IPS-NIHi7 (cell line): ENCODE measurements around the gene CYB5R2.

Source experiments
- DNase-seq: peaks from one replicate; pipeline ENCODE4 v3.0.0; 2012; ENCODE audit warnings: mixed read lengths; ENCODE audit errors: extremely low spot score

CYB5R2 gene

DNA sequence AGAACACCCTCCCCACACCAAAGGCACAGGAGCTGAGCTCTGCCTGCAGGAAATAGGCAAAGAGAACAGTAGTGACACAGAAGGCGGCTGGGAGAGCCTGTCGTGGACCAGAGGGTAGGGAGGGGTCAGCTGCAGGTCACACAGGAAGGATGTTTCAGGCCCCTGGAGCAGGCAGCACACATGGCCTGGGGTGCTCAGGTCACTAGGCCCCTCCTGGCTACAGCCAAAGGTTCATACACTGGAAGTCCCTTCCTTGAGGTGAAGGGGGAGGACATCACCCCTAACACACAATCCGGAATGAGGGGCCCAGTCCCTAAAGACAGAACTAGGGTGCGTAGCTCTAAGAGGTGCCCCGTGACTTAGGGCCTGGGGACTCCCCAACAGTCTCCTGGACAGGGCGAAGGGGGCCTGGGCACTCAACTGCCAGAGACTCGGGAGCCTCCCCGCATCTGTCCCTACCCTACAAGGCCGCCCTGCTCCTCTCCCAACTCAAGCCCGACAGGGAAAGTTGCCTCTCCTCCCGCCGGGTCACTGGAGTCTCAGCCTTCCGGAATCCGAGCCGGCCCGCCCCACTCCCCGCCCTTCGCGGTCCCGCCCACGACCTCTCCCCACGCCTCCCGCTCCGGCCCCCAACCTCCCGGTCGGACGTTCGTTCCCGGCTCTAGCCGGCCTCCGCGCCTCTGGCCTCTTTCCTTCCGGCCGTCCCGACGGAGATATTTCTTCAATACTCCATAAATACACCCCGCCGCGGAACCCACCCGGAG, at the start of gene CYB5R2:
CYB5R2 (minus strand) TSS at position 541 of the 764 bp plus-strand sequence. CDS start 675 bp downstream, outside the sequence.
- DNase-seq = peak; percentile 84

DNA sequence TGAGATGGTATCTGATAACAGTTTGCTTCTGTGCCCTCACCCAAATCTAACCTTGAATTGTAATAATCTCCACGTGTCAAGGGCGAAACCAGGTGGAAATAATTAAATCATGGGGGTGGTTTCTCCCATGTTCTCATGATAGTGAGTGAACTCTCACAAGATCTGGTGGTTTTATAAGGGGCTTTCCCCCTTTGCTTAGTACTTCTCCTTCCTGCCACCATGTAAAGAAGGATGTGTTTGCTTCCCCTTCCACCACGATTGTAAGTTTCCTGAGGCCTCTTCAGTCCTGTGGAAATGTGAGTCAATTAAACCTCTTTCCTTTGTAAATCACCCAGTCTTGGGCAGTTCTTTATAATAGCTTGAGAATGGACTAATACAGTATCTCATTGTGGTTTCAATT, 41.5 kb upstream of the CYB5R2 start:
- DNase-seq = no peak

DNA sequence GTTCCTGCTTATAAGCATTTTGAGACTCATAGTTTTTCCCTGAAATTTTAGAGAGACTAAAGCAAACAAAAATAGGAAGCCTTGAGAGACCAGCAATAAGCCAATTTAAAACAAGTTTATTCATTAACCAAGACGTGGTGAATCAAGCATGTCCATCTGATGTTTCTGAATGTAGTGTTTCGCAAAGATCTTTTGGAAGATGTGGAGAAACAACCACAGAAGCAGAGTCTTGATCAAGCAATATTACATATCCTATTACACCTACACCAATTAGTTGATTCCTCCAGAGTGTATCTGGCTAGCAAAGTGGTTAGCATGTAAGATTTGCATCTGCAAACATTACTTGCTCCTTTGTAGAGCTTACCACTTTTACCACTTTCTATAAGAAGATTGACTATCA, 33.1 kb upstream of the CYB5R2 start, which contains the start of gene OVCH2:
OVCH2 (minus strand) TSS at position 101 of the 400 bp plus-strand sequence; CDS start at position 18, 83 bp downstream.
- no peak for DNase-seq

DNA sequence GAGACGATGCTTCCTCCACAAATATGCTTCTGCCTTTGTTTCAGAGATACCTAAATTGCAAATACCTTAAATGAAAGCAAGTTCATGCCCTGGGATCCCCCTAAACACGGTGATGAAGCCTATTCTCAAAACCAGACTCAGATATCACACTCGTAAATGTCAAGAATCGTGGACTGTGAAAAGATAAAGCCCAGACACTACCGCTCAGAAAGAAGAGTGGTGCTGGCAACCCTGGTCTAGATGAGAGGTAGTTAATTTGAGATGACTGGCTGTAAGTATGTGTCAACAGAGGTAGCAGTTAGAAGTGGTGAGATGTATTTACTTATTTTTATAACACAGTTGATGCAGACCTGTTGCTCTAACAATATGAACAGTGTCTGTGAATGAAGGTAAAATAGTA, 30.4 kb upstream of the CYB5R2 start:
- no peak for DNase-seq

DNA sequence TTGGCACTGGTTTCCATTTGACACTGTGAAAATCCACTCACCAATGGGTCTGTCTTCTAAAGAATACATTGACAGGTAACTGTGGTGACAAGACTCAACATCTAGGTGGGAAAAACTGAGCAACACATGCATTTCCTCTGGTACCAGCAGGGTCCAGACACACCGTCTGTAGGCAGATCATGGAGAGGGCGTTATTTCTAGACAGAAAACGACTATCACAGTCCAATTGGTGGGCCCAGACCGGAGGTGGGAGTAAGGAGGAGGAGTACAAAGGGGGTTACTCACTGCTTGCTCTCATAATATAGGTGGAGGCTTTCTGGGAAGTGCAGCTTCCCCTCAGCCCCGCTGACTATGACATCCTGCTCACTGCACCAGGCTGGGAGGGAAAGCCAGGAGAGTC, 23.1 kb upstream of the CYB5R2 start:
- DNase-seq = no peak

DNA sequence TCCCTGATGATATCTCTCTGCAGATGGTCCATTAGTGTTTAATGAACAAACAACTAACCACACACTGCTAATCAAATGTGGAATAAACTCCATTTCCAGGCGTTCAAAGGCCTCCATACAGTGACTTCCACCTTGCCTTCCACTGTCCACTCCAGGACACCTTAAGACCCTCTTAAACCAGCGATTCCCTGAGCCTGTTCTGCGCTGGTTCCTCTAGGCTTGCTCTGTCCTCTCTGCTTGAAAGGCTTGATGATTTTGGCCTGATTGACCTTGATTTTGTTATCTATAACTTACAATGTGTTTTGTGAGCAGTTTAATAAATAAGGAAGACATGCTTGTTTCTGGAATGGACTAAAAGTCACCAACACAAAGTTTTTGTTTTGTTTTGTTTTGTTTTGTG, 20.9 kb upstream of the CYB5R2 start:
- no peak for DNase-seq

DNA sequence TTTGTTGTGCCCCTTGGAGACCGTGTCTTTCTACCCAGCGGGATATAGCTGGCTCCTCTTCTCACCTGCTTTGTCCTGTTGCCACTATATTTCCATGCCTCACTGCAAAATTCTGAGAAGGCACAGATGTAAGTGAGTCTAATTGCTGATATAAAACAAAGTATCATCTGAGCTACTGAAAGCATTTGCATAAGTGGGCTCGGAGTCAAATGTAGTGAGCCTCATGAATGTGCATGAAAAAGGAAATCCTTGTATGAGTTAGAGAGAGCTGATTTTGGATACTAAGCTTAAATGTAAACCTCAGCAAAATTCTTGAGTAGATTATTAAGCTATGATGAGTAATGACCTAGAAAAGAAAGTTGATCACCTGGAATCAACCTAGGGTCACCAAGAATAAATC, 19.1 kb upstream of the CYB5R2 start:
- DNase-seq = no peak

DNA sequence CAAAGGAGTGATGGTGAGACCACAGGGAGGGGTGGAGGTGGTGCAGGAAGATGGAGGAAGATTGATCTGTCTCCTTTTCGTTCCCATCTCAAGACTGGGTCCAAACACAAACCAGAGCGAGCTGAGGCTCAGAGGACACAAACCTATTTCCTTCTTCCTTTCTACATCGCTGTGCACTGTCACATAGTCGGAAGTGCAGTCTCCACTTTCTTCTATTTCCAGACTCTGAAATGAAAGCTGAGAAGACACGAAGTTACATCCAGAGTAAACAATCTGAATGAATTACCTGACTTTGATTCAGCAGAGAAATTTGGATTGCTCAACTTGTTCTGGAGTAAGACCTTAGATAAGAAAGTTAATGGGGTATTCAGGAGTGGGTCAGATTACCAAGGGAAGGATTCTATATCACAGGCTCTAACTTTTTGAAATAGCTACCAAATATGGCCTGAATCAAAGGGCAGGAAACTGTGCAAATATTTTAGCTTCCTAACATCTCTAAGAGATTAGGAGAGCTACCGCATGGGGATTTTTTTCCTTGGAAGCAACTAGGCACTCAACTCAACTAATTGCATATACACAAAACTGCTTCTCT, 18.6 kb upstream of the CYB5R2 start:
- DNase-seq = no peak

DNA sequence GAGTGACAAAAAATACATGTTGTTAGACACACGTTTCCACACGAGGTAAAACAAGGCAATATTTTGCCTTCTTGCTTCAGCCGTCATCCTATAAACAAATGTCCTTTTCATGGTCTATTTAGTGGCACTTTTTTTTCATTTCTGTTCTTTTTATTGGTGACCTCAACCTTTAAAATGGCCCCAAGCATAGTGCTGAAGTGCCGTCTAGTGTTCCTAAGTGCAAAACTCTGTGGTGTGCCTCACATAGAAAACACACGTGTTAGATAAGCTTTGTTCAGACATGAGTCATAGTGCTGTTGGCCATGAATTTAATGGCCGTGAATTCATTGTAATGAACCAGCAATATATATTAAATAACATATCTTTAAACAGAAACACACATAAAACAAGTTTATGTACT, 17.3 kb upstream of the CYB5R2 start:
- no peak for DNase-seq

DNA sequence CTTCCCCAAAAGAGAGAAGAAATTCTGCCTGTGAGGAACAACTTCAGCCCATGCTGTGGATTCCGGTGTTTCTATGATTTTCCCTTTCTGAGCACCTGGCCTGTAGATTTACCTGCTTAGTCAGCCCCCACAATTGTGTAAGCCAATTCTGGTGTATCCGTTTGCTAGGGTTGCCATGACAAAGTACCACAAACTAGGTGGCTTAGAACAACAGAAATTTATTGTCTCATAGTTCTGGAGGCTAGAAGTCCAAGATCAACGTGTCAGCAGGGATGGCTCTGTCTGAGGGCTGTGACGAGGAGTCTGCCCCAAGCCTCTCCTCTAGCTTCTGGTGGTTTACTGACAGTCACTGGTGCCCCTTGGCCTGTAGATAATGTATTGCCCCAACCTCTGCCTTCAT, 15.9 kb upstream of the CYB5R2 start:
- no peak for DNase-seq

DNA sequence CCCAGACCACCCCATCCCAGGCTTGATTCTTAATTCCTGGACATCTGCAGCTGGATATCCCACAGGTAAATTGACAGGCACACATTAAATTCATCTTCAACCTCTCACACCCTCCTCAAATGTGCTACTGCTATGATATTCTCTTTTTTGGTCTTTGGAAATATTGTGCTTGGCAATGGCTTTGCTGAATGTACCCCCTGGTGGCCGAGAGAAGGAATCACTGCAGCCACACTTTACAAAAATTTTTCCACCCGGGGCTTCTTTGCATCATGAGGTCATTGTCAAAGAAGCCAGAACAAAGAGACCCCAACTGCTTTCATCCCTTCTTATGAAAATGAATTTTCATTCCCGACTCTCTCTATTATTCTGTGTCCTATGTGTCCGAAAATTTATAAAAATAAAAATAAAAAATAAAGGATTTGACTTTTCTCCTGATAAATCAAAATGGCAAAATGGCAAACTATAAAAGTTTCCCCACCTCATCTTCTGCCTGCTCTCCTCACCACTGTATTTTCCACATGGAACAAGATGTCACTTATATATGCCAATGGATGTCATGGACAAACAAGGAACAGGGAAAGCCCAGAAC, 15.0 kb upstream of the CYB5R2 start:
- DNase-seq = peak; percentile 57

DNA sequence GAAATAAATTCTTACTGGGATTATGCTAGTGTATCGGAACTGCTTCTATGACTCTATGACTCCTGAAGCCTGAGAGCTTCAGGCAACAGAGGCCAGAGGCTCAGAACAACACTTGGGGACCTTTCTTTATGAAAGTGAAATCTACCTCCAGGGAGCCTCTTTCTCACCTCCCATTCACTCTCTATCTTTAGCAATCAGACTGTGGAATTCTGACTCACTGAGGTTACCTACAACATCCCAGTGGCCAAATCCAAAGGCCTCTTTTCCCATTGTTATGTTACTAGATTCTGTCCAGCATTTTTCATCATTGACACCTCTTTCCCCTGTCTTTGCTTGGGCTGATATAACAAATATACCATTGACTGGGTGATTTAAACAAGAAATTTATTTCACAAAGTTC, 14.1 kb upstream of the CYB5R2 start:
- no peak for DNase-seq

DNA sequence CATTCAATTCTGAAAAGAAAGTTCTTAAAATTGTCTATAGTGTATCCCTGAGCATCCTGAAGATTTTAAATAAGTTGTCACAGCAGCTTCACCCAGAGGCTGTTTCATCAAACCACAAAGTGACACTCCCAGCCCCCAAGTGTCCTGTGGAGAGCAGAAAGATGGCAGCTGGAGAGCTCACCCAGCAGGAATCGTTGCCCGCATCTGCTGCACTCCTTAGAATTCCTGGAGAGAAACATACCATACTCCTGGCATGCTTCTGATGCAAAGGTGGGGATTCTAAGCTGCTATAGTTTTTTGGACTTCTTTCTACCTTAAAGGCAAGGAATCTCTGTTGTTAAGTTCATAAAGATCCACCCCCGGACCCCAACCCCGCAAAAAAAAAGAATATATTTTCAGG, 13.5 kb upstream of the CYB5R2 start:
- no peak for DNase-seq

DNA sequence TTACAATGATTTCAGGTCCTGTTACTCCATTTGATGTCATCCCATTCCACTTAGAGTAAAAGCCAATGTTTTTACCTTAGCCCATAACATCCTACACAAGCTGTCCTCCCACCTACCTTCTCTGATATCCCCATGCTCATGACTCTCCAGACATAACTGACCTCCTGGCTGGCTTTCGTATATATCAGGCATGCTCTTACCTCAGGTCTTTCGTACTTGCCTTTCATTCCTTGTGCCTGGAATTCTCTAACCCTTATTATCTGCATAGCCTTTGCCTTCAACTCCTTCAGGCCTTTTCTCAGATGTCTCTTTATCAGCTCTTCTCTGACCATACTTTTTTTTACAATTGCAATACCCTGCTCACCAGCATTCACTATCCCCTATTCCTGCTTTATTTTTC, 10.3 kb upstream of the CYB5R2 start:
- no peak for DNase-seq

DNA sequence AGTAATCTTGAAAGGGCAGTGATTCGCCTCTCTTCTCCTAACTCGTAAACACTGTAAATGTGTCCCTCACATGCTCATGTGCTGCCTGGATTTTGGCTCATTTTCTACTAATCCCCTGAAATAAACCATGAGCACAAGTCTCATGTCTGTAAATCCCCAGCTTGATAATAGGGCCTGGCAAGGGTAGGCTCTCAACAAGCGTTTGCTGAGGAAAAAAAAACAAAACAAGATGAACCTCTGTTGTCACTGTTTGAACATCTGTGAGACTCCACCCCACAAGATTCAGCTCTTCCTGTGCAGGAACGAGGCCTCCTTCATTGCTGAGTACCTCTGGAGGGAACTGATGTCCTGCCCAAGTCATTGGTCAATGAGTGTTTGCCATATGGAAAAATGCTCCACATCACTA, 4.5 kb upstream of the CYB5R2 start:
- DNase-seq = no peak

DNA sequence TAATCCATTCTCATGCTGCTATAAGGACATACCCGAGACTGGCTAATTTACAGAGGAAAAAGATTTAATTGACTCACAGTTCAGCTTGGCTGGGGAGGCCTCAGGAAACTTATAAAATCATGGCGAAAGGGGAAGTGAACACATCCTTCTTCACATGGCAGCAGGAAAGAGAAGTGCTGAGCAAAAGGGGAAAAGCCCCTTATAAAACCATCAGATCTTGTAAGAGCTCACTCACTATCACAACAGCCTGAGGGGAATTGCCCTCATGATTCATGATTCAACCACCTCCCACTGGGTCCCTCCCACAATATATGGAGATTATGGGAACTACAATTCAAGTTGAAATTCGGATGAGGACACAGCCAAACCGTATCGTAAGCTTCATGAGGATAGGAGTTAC, 3.8 kb upstream of the CYB5R2 start:
- DNase-seq = no peak

DNA sequence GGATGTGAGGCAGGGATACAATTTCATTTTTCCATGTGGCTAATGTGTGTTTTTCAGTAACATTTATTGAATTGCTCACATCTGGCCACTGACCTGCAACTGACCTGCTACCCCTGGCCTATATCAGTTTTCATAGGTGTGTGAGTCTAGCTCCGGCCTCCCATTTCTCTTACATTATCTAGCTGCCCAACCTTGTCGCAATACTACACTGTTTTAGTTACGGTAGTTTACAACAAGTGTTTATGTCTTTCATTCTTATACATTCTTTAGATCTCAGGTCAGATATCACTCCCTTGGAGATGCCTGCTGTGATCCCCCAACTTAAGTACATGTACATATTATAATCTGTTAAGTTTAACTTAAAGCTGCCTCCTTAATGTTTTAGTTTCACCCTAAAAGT, 2.3 kb upstream of the CYB5R2 start:
- no peak for DNase-seq

DNA sequence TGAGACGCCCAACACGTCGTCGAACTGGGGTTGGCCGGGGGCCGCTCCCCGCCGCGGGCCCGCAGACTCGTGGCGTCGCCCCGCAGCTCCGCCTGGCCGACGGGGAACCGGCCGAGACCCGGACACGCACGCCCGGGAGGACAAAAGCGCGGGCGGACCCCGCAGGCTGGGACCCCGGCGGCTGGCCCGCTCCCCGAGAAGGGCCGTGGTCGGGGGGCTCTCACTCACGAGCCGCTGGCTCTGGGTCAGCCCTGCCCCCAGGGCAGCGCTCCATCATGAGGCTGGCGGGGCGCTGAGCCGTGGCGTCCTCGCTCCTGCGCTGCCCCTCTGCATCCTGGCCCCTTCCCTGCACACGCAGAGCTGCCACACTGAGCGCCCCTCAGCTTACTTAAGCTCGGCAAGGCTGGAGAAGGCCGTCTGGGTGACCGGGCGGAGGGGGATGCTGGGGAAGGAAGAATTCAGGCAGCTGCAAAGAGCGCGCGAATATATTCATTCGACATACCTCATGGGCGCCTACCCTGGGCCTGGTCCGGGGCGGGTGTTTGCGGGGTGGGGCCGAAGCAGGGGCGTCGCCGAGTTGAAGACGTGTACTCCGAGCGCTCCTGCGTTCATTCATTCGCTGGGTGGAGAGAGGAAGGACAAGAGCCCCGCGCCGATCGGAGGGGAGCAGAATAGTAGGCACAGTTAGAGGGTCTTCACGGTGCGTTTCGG, 579 bp upstream of the CYB5R2 start:
- DNase-seq = peak; percentile 77

DNA sequence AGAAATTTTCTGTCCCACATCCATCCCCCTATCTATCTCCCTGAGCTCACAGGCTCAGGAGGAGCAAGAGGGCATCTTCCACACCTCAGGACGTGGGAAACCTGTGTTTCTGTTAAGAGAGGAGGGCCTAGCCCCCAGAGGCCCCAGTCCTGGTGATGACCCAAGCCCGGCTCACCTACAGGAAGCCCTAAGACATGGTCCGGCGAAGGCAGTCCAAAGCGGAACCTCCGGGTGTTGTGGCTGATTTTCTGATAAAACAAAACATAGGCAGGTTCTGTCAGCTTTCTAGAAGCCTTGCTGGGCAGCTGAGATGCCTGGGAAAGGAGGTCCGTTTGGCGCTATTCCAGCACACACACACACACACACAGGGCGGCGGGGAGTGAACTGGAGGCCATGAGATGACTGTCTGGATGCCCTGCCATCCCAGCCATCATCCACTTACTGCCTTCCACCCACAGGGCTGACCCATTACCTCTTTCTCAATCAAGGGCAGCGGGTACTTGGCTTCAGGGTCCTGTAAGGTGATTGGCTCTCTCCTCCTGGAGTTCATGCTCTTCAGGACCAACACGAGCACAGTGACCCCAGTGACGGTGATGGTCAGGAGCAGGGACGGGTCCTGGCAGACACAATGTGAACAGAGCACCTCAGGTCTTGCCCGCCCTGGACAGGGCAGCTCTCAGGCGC, 882 bp downstream of the CYB5R2 start:
- DNase-seq = no peak

DNA sequence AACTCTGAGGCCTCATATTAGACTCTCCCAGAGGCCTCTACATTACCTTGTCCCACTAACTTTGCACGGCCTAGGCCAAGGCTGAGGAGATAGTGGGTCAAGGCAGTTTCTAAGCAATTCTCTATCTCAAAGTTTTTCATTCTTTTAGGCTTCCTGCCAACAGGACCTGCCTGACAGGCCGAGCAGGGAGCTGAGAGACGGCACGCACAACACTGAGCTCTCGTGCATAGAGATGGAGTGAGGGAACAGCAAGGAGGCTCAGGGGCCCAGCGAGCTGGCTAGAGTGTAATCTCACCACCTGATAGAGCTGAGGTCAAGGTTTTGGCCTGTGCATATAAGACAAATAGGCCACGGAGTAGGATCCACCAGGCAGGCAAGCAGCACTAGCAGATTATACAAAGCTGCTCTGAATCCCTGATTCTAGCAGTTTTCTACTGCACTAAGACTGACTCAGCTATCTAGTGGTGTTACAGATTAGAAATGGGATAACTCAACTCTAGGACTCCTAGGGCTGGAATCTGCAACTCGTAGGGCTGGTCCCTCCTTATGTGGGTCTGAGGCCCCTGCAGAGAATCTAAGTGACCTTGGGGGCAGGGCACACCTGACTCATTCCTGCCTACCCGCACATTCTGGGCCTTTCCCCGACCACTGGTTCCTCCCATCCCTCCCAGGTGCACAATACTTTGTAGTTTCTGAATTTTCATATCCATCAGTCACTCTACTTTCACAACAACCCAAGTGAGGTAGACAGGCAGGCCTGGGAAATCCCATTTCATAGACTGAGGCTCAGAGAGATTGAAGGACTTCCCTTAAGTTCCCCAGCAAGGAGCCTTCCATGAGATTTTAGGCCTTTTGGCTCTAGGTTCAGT, 1.7 kb downstream of the CYB5R2 start:
- no peak for DNase-seq

DNA sequence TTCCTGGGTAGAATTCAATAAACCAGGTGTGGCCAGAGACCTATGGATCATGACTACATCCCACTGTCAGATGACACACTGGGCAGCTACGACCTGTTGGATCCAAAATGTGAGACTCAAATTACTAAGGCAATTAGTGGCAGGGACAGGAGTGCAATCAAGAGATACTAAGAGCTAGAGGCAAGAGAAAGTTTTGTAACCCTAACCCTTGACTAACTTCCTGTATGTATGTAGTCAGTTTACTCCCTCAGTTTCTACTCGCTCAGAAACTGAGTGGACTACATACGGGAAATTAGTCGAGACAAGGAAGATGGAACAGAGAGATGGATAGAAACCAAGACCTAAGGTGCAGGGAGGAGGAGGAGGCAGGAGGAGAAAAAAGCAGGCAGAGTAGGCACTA, 2.7 kb downstream of the CYB5R2 start:
- no peak for DNase-seq
